GM21619 (cell line): ENCODE results near the gene CDK11B.
"Not testable (repeated sequence)": the region's sequence is repeated elsewhere in the genome, so short reads cannot be mapped to it uniquely, and the experiment has no call there.

Experiments
- ATAC-seq: cut with Tn5 transposase; IDR thresholded peaks from one replicate; pipeline ENCODE4 v1.9.1; 2021; ENCODE audit not compliant: unreplicated experiment

CDK11B gene

DNA sequence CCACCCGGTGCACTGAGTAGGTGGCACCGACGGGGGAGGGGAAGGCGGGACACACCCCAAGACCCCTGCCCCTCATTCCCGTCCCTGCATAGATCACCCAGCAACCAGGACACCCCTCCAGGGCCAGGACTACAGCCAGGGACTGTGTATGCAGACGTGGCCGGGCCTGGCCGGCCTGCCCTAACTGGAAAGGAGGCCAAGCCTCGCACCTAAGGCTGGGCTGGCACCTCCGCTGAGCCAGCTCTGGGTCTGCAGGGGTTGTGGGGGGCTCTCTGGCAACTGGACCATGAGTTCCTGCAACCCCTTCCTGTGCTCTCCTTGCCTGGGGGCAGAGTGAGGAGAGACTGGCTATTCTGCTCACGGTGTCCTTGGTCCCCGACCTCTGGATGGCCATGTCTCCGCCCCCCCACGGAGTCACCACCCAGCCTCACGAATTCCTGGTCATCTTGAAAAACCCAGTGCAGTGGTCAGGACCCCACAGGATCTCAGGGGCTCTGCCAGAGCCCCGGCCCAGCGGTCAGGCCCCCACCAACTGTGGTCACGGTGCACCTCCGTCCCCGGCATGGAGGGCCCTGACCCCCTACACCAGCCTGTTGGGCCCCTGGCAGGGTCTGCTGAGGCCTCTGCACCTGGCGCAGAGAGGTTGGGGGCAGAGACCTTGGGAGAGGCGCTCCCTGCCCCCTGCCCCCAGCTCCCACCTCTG, 57.8 kb downstream of the CDK11B start:
- ATAC-seq = no peak

DNA sequence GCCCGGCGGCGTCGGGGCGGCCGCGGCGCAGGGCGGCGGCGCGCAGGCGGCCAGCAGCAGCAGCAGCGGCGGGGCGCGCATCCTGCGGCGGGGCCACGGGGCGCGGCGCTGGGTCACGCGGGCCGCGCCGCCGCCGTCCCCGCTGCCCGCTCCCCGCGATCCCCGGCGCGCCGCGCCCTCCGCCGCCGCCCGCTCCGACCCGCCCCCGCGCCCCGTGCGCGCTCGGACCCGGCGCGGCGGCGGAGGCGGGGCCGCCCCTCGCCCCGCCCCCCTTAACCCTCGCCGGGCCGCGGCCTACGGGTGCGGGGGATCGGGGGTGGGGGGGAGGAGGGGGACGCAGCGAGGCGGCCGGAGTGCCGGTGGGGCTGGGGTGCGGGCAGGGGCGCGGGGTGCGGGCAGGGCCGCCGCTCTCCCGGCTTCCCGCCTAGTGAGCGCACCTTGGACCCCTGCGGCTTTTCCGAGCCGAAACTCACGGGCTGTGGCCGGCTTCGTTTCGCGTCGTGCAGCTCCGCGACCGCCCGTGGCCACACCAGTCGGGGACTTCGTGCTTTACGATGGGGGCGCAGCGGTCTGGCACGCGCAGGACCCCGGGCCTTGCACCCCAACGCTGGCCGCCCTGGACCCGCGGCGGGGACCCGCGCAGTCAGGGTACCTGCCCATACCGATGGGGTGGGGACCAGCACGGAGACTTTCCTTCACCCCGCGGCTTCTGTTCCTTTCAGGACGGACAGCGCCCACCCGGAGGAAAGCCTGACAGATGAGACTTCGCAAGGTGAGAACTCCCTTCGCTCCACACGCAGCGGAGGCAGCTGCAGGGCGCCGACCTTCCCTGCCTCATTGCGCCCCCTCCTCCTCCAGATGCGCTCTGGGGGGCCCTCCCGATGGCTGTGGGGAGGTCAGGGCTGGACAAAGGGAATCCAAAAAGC, 58.6 kb downstream of the CDK11B start, which contains the start of gene FNDC10:
Gene FNDC10 (minus strand): TSS at position 201 of the 926 bp plus-strand sequence. CDS start 120 bp downstream, at position 81.
- no peak for ATAC-seq

DNA sequence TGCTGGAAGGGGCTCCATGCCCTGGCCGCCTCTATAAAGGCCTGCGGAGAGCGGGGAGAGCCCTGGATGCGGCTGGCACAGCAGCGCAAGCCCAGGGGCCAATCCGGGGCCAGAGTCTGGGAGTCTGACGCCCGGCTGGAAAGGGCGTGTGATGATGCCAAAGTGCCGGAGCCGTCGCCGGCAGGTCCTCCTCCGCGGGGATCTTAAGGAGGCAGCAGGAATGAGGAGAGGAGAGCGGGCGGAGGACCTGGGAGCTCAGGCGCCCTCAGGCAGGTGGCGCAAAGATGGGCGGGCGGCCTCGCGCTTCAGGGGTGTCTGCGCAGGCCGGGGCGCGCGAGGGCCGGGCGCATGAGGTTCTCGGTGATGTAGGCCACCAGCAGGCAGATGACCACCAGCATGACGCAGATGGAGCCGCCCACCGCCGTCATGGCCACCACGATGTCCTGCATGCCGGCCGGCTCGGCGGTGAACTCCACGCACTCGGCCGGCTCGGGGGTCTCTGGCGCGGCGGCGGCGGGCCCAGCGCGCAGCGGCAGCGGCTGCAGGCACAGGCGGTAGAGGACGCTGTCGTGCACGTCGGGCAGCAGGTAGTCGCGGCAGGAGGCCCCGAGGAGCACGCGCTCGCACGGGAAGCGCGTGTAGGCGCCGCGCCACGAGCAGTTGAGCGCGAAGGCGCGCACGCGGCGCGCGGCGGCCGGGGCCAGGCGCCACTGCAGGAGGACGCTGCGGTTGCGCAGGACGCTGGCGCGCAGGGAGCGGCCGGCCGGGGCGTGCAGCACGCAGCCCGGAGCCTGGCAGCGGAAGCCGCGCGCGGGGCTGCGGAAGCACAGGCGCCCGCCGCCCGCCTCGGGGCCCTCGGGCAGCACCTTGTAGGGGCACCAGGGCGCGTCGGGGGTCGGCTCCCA, 59.5 kb downstream of the CDK11B start:
- no peak for ATAC-seq

DNA sequence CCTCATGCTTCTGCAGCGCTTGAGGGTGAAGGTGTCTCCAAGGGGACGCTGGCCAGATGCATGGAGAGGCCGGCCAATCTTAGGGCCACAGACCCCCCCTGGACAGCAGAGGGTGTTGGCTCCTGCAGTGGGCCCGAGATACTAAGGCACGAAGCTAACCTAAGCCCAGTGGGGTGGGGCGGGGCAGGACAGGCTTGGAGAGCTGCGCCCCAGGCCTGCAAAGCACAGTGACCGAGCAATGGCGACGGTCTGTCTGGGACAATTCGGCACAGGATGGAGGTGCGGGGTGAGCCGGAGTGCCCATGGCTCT, 60.1 kb downstream of the CDK11B start:
- ATAC-seq = no peak

DNA sequence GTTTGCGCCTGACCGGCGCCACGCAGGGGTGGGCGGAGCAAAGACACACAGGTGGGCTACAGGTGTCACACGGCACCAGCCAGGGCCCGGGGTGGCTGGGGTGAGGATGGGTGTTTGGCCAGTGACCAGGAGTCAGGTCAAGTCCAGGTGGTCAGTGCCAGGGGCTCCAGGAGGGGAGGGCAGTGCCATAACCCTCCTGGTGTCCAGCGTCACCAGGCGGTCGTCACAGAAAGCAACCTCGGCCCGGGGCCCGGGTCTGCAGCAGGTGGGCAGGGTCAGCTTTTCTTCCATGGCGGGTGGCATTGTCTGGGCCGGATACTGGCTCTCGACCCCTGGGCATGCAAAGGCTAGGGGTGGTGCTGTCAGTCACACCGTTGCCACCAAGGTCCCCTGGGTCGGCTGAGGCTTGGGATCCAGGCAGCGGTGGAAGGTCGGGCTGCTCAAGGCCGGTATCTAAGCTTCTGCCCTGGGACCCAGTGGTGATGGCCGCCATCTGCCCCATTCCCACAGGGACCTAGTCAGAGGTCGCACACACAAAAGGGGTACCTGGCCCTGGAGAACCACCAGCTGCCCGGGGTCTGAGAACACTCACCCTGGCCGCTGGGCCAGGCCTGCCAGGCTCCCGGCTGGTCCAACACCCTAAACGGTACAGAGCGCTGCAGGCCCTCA, 60.6 kb downstream of the CDK11B start:
- ATAC-seq = no peak

DNA sequence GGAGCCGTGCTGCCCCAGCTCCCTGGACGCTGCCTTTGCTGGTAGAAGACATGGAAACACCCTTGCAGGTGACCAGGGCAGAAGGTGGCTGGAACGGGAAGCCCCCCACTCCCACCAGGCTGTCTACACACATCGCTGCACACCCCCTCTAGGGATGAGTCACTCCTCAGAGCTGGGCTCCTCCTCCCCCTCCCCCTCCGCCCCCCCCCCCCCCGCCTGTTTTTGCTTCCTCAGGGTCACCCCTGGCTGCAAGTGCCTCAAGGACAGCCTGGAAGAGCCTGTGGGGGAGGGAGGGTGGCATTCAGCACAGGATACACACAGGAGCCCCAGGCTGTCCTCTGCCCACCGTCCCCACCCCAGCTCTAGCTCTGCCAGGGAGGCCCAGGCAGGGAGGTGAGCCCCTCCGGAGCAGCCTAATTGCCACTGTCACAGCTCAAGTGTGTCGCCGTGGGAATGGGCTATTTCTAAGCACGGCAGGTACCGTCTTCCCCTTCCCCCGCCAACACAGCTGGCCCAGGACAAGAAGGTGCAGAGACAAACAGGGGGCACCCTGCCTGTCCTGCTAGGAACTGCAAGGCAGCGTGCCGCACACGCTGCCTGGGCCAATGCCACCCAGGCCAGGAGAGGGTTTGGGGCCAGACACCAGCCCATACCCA, 61.4 kb downstream of the CDK11B start:
- no peak for ATAC-seq

DNA sequence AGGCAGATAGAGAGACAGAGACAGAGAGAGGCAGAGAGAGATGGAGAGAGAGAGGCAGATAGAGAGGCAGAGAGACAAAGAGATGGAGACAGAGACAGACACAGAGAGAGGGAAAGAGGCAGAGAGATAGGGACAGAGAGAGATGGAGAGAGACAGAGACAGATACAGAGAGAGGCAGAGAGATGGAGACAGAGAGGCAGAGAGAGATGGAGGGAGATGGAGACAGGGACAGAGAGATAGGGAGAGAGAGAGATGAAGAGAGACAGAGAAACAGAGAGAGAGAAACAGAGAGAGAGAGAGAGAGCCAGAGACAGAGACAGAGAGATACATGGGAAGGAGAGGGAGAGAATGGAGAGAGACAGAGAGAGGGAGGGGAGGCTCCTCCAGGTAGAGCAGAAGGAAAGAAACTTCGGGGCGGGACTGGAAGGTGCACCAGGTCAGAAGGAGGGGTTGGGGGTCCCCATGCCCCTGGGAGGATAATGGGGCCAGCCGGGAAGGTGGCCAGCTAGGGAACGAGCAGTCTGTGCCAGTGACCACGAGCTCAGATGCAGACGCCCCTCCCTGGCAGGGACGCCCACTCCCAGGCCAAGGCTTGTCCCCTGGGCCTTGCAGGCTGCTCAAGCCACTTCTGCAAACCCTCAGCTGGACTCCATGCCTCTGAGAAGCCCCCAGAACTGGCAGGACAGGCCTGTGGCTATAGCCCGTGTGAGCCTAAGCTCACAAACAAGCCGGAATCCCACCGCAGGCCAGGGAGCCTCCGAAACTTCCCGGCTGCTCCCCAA, 62.1 kb downstream of the CDK11B start:
- ATAC-seq = no peak

DNA sequence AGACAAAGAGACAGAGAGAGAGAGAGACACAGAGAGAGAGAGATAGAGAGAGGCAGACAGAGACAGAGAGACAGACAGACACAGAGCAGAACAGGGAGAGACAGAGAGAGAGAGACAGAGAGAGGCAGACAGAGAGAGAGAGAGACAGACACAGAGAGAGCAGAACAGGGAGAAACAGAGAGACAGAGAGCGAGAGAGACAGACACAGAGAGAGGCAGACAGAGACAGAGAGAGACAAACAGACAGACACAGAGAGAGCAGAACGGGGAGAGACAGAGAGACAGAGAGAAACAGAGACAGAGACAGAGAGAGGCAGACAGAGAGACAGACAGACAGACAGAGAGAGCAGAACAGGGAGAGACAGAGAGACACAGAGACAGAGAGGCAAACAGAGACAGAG, 63.5 kb downstream of the CDK11B start:
- not testable (repeated sequence) for ATAC-seq

DNA sequence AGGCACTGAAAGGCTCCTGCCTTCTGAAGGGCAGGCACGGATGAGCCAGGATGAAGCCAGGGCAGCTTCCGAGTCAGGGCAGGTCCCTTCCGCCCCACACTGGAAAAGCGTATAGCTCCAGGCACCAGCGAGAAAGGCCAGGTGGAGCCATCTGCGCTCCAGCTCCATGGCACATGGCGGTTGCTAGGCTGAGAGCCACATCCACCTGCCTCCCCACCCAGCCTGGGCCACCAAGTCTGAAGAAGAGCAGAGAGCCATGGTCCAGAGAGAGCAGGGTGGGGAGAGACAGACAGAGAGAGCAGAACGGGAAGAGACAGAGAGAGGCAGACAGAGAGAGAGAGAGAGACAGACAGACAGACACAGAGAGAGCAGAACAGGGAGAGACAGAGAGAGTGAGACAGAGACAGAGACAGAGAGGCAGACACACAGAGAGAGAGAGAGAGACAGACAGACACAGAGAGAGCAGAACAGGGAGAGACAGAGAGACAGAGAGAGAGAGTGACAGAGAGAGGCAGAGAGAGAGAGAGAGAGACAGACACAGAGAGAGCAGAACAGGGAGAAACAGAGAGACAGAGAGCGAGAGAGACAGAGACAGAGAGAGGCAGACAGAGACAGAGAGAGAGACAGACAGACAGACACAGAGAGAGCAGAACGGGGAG, 64.1 kb downstream of the CDK11B start:
- ATAC-seq = no peak

DNA sequence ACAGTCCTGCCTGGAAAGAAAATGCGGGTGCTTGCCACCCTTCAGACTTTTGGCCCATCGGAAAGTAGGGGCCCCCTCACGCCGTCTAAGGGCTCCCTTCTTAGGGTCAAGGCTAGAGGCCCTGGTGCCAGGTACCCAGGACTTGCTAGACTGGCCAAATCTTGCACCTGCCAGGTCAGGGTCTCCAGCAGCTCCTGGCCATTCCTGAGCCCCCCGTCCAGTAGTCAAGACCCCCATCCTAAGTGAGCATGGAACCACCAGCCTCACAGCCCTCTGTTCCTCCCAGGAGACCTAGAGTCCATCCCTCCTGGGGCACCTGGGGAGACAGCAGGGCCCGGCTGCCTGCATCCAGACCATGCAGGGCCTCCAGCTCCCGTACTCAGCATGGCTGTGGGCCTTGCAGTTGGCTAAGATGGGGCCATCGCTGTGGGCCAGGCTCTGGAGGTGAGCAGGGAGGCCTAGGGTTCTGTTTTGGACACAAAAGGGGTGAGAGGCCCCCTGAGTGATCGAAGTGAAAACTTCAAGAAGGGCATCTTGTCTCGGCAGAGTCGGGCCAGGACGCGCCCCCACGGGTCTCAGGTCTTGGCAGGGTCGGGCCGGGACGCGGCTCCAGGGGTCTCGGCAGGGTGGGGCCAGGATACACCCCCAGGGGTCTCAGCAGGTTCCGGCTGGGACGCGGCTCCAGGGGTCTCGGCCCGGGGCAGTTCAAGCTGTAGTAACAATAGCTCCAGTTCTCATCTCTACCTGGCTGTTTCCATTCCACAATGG, 64.8 kb downstream of the CDK11B start:
- no peak for ATAC-seq

DNA sequence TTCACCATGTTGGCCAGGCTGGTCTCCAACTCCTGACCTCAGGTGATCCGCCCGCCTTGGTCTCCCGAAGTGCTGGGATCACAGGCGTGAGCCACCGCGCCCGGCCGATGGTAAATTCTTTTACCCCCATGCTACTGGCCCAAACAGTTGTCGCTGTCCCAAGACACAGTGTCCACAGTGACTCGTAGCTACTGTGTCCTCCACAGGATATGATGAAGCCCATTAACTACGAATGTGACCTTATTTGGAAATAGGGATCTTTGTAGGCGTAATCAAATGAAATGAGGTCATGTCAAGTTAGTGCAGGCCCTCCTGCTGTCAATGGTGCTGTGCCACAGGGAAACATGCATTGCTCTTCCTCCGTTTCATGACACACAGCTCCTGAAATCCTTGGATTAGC, 67.4 kb downstream of the CDK11B start:
- no peak for ATAC-seq
